ENCODE measurements around the gene PDE4B.

- TF ChIP-seq, protein P1, sequence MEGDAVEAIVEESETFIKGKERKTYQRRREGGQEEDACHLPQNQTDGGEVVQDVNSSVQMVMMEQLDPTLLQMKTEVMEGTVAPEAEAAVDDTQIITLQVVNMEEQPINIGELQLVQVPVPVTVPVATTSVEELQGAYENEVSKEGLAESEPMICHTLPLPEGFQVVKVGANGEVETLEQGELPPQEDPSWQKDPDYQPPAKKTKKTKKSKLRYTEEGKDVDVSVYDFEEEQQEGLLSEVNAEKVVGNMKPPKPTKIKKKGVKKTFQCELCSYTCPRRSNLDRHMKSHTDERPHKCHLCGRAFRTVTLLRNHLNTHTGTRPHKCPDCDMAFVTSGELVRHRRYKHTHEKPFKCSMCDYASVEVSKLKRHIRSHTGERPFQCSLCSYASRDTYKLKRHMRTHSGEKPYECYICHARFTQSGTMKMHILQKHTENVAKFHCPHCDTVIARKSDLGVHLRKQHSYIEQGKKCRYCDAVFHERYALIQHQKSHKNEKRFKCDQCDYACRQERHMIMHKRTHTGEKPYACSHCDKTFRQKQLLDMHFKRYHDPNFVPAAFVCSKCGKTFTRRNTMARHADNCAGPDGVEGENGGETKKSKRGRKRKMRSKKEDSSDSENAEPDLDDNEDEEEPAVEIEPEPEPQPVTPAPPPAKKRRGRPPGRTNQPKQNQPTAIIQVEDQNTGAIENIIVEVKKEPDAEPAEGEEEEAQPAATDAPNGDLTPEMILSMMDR (IDR thresholded peaks at IDR 0.05) = no peak
- TF ChIP-seq POLR2A (IDR thresholded peaks at IDR 0.05) = no peak
- peak; percentile 38 for TF ChIP-seq POLR2AphosphoS5 (IDR thresholded peaks at IDR 0.05)
These were observed 543.9 kb downstream of the PDE4B start for GRCh38 chr1:66336641-66336990.
